Esophagus squamous epithelium (tissue), 4 donors: ENCODE data around the gene ERCC6L2.

Experiments used
- POLR2A ChIP-seq, 4 donors: fragments of 450-650 bp; IDR thresholded peaks; one replicate each; pipeline ENCODE4 v1.6.1; 2017; ENCODE audit warnings: antibody characterized with exemption in 4 of 4, mild to moderate bottlenecking in 4 of 4, moderate library complexity in 3 of 4
- TF ChIP-seq, protein P1 (sequence below), 6 experiments: fragments of 450-650 bp in 4 of 6; fragments of 200-600 bp in 2 of 6; sonication (generic) in 2 of 6; IDR thresholded peaks; one replicate each; pipeline ENCODE4 v1.5.1; 2016 to 2019; ENCODE audit warnings: antibody characterized with exemption in 6 of 6, mild to moderate bottlenecking in 4 of 6, moderate library complexity in 4 of 6

DNA sequence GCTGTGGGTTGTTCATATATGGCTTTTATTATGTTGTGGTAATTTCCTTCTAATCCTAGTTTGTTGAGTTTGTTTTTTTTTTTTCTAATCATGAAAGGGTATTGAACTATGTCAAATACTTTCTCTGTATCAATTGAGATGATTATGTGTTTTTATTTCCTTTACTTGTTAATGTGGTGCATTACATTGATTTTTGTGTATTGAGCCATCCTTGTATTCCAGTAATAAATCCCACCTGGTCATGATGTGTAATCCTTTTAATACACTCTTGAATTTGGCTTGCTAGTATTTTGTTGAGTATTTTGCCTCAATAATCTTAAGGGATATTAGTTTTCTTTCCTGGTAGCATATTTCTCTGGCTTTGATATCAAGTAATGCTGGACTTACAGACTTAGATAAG lies 13.1 kb upstream of the ERCC6L2 start:
- TF ChIP-seq, protein P1, sequence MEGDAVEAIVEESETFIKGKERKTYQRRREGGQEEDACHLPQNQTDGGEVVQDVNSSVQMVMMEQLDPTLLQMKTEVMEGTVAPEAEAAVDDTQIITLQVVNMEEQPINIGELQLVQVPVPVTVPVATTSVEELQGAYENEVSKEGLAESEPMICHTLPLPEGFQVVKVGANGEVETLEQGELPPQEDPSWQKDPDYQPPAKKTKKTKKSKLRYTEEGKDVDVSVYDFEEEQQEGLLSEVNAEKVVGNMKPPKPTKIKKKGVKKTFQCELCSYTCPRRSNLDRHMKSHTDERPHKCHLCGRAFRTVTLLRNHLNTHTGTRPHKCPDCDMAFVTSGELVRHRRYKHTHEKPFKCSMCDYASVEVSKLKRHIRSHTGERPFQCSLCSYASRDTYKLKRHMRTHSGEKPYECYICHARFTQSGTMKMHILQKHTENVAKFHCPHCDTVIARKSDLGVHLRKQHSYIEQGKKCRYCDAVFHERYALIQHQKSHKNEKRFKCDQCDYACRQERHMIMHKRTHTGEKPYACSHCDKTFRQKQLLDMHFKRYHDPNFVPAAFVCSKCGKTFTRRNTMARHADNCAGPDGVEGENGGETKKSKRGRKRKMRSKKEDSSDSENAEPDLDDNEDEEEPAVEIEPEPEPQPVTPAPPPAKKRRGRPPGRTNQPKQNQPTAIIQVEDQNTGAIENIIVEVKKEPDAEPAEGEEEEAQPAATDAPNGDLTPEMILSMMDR (IDR thresholded peaks at IDR 0.05), result no peak
- no peak for TF ChIP-seq POLR2A (IDR thresholded peaks at IDR 0.05)
